DOHH2 (cell line): ENCODE measurements around the gene RPS14.
A peak's percentile ranks its signal among the peaks of the same experiment; 100 is the strongest.

ENCODE experiments used
- CTCF ChIP-seq: fragments of 200-600 bp; sonication (generic); IDR thresholded peaks from one replicate; pipeline ENCODE4 v1.5.1; 2014; ENCODE audit warnings: antibody characterized with exemption, mild to moderate bottlenecking, low read depth, low read length; ENCODE audit not compliant: poor library complexity, severe bottlenecking
- EZH2phosphoT487 ChIP-seq: fragments of 200-600 bp; sonication (generic); IDR thresholded peaks from 2 replicates; pipeline ENCODE4 v1.6.1; 2017; ENCODE audit warnings: borderline replicate concordance, mild to moderate bottlenecking, antibody characterized with exemption, low read length, moderate library complexity, mixed read lengths

DNA sequence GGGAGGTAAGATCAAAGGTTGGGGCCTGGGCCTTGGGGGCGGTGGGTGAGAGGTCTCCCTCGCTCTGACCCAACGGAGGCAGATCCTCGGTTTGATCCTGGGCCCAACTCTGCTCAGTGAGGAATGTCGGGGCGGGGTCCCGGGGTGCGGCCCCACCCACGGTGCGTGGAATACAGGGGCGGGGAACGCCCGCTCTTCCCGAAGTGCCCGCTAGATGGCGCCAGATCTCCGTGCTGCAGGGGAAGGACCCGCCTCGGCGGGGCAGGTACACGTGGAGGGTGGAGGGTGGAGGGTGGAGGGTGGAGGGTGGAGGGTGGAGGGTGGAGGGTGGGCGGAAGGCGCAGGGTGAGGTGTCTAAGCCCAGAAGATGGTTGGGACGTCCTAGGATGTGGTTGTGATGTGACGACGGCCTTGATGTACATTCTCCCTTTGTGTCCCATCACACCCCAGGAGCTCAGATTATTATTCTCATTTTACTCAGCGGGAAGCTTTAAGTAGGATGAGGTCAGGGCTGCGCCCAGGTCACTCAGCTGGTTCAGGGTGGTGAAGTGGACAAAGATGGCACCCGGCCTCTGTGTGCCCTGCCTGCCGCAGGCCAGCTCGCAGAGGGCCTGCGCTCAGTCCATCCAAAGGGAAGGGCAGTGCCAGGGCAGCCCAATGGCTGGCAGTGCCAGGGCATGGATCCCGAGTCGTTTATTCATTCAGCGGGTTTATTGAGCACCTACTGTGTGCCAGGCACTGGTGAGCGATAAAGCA is 9.4 kb upstream of the RPS14 start:
- peak; percentile 72 for TF ChIP-seq CTCF
- no peak for TF ChIP-seq EZH2phosphoT487
